Liver (tissue), 9 donors: ENCODE data around the gene SLC25A1. TPM values are rescaled to one million over a fixed set of nuclear protein-coding genes. Genes with fewer than 3 reads are reported as not detected.

ENCODE experiments used
- DNase-seq: peaks from one replicate; pipeline ENCODE4 v3.0.0-alpha.2; 2017; ENCODE audit warnings: low spot score
- H3K27ac ChIP-seq, 2 donors: one replicate each; pipeline ENCODE4 v1.7.0; 2013; ENCODE audit warnings: inconsistent platforms in 2 of 2, low read length in 2 of 2, control low read depth in 1 of 2, low read depth in 1 of 2, mild to moderate bottlenecking in 1 of 2
- H3K27me3 ChIP-seq, 4 donors: one replicate each; pipeline versions ENCODE4 v1.6.1 to v1.7.0; 2013; ENCODE audit warnings: low read length in 3 of 4, inconsistent platforms in 1 of 4, mild to moderate bottlenecking in 1 of 4, moderate library complexity in 1 of 4; ENCODE audit not compliant: control insufficient read depth in 4 of 4, insufficient read depth in 4 of 4
- H3K36me3 ChIP-seq, 4 donors: one replicate each; pipeline versions ENCODE4 v1.6.1 to v1.7.0; 2013; ENCODE audit warnings: low read length in 3 of 4, mild to moderate bottlenecking in 3 of 4, low read depth in 1 of 4, moderate library complexity in 1 of 4; ENCODE audit not compliant: control insufficient read depth in 4 of 4, insufficient read depth in 3 of 4
- H3K4me1 ChIP-seq, 4 donors: one replicate each; pipeline versions ENCODE4 v1.6.1 to v1.7.0; 2013; ENCODE audit warnings: low read length in 3 of 4, mild to moderate bottlenecking in 3 of 4, moderate library complexity in 1 of 4; ENCODE audit not compliant: control insufficient read depth in 4 of 4, insufficient read depth in 4 of 4
- H3K4me3 ChIP-seq, 3 donors: one replicate each; pipeline versions ENCODE4 v1.6.1 to v1.7.0; 2013; ENCODE audit warnings: low read length in 3 of 3, control low read depth in 1 of 3, low read depth in 1 of 3, mild to moderate bottlenecking in 1 of 3
- H3K9ac ChIP-seq, 2 donors: one replicate each; pipeline ENCODE4 v1.7.0; 2013; ENCODE audit warnings: low read length in 2 of 2, mild to moderate bottlenecking in 2 of 2, moderate library complexity in 2 of 2, control low read depth in 1 of 2, low read depth in 1 of 2
- H3K9me3 ChIP-seq, 4 donors: one replicate each; pipeline versions ENCODE4 v1.6.1 to v1.7.0; 2013; ENCODE audit warnings: low read length in 3 of 4; ENCODE audit not compliant: control insufficient read depth in 4 of 4
- ATF3 ChIP-seq: IDR thresholded peaks from 2 replicates; pipeline ENCODE4 v1.6.1; 2016; ENCODE audit warnings: antibody characterized with exemption
- EGR1 ChIP-seq, 2 donors: IDR thresholded peaks; 2 replicates each; pipeline ENCODE4 v1.6.1; 2016 to 2018; ENCODE audit warnings: antibody characterized with exemption in 2 of 2, low read depth in 2 of 2
- GABPA ChIP-seq, 2 donors: IDR thresholded peaks in 1 of 2; conservative IDR thresholded peaks in 1 of 2; 2 replicates each; pipeline ENCODE4 v1.6.1; 2016; ENCODE audit warnings: antibody characterized with exemption in 2 of 2, mild to moderate bottlenecking in 1 of 2, moderate library complexity in 1 of 2
- HNF4A ChIP-seq, 2 donors: conservative IDR thresholded peaks; 2 replicates each; pipeline ENCODE4 v1.6.1; 2016; ENCODE audit warnings: antibody characterized with exemption in 2 of 2, mild to moderate bottlenecking in 2 of 2
- HNF4G ChIP-seq: IDR thresholded peaks from 2 replicates; pipeline ENCODE4 v1.6.1; 2016; ENCODE audit warnings: antibody characterized with exemption
- JUND ChIP-seq, 2 donors: IDR thresholded peaks; 2 replicates each; pipeline ENCODE4 v1.6.1; 2016; ENCODE audit warnings: antibody characterized with exemption in 2 of 2
- MAX ChIP-seq: IDR thresholded peaks from 2 replicates; pipeline ENCODE4 v1.6.1; 2016; ENCODE audit warnings: antibody characterized with exemption
- NR2F2 ChIP-seq: IDR thresholded peaks from 2 replicates; pipeline ENCODE4 v1.6.1; 2016; ENCODE audit warnings: antibody characterized with exemption
- RAD21 ChIP-seq, 2 donors: IDR thresholded peaks; 2 replicates each; pipeline ENCODE4 v1.6.1; 2016; ENCODE audit warnings: antibody characterized with exemption in 2 of 2, mild to moderate bottlenecking in 2 of 2
- REST ChIP-seq: IDR thresholded peaks from 2 replicates; pipeline ENCODE4 v1.6.1; 2016; ENCODE audit warnings: antibody characterized with exemption, mild to moderate bottlenecking
- RXRA ChIP-seq, 2 donors: IDR thresholded peaks; 2 replicates each; pipeline ENCODE4 v1.6.1; 2017 to 2018; ENCODE audit warnings: antibody characterized with exemption in 2 of 2, mild to moderate bottlenecking in 1 of 2
- TAF1 ChIP-seq: conservative IDR thresholded peaks from 2 replicates; pipeline ENCODE4 v1.6.1; 2016; ENCODE audit warnings: antibody characterized with exemption, mild to moderate bottlenecking
- YY1 ChIP-seq: IDR thresholded peaks from 2 replicates; pipeline ENCODE4 v1.6.1; 2016; ENCODE audit warnings: antibody characterized with exemption, mild to moderate bottlenecking
- ZBTB33 ChIP-seq: IDR thresholded peaks from 2 replicates; pipeline ENCODE4 v1.6.1; 2016; ENCODE audit warnings: antibody characterized with exemption
- WGBS: extraction: QIAGEN DNeasy Blood & Tissue Kit; methylation state at CpG from one replicate; pipeline ENCODE4 v1.1.7; 2013; 5-methylcytosine and 5-hydroxymethylcytosine counted together
- polyA plus RNA-seq, 2 donors: library from polyadenylated mRNA; stranded (reverse) in 1 of 2; unstranded in 1 of 2; fragments of 200-250 nt in 1 of 2; fragments of >200 nt in 1 of 2; fragmentation: Nextera tagmentation in 1 of 2; extraction: Ambion mirVana in 1 of 2; gene quantifications; one replicate each; pipeline versions ENCODE4 v1.2.1 to v1.2.3, GENCODE V29; 2013 to 2015
- total RNA-seq, 2 donors: library from RNA; depleted of rRNA; stranded (reverse); fragments of >200 nt; gene quantifications; one replicate each; pipeline ENCODE4 v1.2.3, GENCODE V29; 2014
- donor health status: healthy.
- donor health status: healthy.
- donor health status: healthy.
- donor health status: healthy.
- donor health status: healthy.

SLC25A1 gene
- total and polyA plus RNA-seq, 4 donors, result 59.5 to 78.3 (median 73.9) TPM

- H3K4me3 ChIP-seq, result peak overlapping the region; percentile 71 to 96 (median 93)
- H3K27me3 ChIP-seq, result peaks cover 0 to 5% (median 2%) of the 10 kb centered on the region in 4 donors
- TF ChIP-seq GABPA (IDR thresholded peaks at IDR 0.05 in 1 of 2, conservative IDR thresholded peaks at IDR 0.05 in 1 of 2), result no peak
- no peak for TF ChIP-seq HNF4G
- TF ChIP-seq NR2F2, result no peak
- no peak for DNase-seq
- H3K9me3 ChIP-seq, result no peaks in the 10 kb centered on the region
- 2% methylated on average over 17 of the region's 17 CpGs for WGBS
- peaks cover 8 to 30% (median 18%) of the 10 kb centered on the region in 4 donors for H3K36me3 ChIP-seq
- H3K27ac ChIP-seq, result peak overlapping the region; percentile 53 to 66
- peak overlapping the region; percentile 61 to 78 for H3K9ac ChIP-seq
- H3K4me1 ChIP-seq, result peaks cover 2 to 16% (median 11%) of the 10 kb centered on the region in 4 donors
Observed at GRCh38 chr22:19143967-19144400, 34.6 kb downstream of the SLC25A1 start.

GRCh38 chr22:19143212-19143611 is 35.3 kb downstream of the SLC25A1 start:
- WGBS, result 95% methylated on average over 5 of the region's 5 CpGs
- H3K9me3 ChIP-seq, result no peaks in the 10 kb centered on the region
- peaks cover 0 to under 1% (median 0%) of the 10 kb centered on the region in 4 donors for H3K27me3 ChIP-seq
- no peak overlapping the region for H3K4me3 ChIP-seq
- no peak for TF ChIP-seq ATF3
- no peak for TF ChIP-seq GABPA (IDR thresholded peaks at IDR 0.05 in 1 of 2, conservative IDR thresholded peaks at IDR 0.05 in 1 of 2)
- TF ChIP-seq TAF1, result no peak
- TF ChIP-seq RAD21 (IDR thresholded peaks at IDR 0.05), result no peak
- no peak for TF ChIP-seq JUND (IDR thresholded peaks at IDR 0.05)
- no peak for TF ChIP-seq YY1
- no peak for TF ChIP-seq HNF4G
- no peak for TF ChIP-seq ZBTB33
- no peak for TF ChIP-seq REST
- TF ChIP-seq RXRA (IDR thresholded peaks at IDR 0.05), result no peak
- TF ChIP-seq EGR1 (IDR thresholded peaks at IDR 0.05; ENCODE audit: low read depth in 2 of 2), result no peak
- TF ChIP-seq NR2F2, result no peak
- H3K27ac ChIP-seq, result no peak overlapping the region
- H3K36me3 ChIP-seq, result peaks cover 13 to 38% (median 21%) of the 10 kb centered on the region in 4 donors
- no peak overlapping the region for H3K9ac ChIP-seq
- H3K4me1 ChIP-seq, result peaks cover 2 to 12% (median 11%) of the 10 kb centered on the region in 4 donors
- DNase-seq, result no peak

GRCh38 chr22:19142394-19142793 is 36.1 kb downstream of the SLC25A1 start:
- peaks cover 2 to 12% (median 11%) of the 10 kb centered on the region in 4 donors for H3K4me1 ChIP-seq
- H3K27ac ChIP-seq, result no peak overlapping the region
- no peak overlapping the region for H3K9ac ChIP-seq
- H3K4me3 ChIP-seq, result no peak overlapping the region
- no peaks in the 10 kb centered on the region for H3K27me3 ChIP-seq
- no peaks in the 10 kb centered on the region for H3K9me3 ChIP-seq
- DNase-seq, result no peak
- 98% methylated on average over 9 of the region's 9 CpGs for WGBS
- H3K36me3 ChIP-seq, result peaks cover 13 to 46% (median 22%) of the 10 kb centered on the region in 4 donors
- TF ChIP-seq REST (no peak), EGR1 (IDR thresholded peaks at IDR 0.05; ENCODE audit: low read depth in 2 of 2) (no peak), JUND (IDR thresholded peaks at IDR 0.05) (no peak), GABPA (IDR thresholded peaks at IDR 0.05 in 1 of 2, conservative IDR thresholded peaks at IDR 0.05 in 1 of 2) (no peak), YY1 (no peak), TAF1 (no peak), NR2F2 (no peak), MAX (no peak), ATF3 (no peak), HNF4A (conservative IDR thresholded peaks at IDR 0.05) (no peak)
